GM19240 (cell line): ENCODE results near the gene CCDC88A.
"Not testable (repeated sequence)": the region's sequence is repeated elsewhere in the genome, so short reads cannot be mapped to it uniquely, and the experiment has no call there.

Source experiments
- DNase-seq: peaks from one replicate; pipeline ENCODE4 v3.0.0; 2011; ENCODE audit warnings: low spot score; ENCODE audit not compliant: insufficient read length

CCDC88A gene, protein sequence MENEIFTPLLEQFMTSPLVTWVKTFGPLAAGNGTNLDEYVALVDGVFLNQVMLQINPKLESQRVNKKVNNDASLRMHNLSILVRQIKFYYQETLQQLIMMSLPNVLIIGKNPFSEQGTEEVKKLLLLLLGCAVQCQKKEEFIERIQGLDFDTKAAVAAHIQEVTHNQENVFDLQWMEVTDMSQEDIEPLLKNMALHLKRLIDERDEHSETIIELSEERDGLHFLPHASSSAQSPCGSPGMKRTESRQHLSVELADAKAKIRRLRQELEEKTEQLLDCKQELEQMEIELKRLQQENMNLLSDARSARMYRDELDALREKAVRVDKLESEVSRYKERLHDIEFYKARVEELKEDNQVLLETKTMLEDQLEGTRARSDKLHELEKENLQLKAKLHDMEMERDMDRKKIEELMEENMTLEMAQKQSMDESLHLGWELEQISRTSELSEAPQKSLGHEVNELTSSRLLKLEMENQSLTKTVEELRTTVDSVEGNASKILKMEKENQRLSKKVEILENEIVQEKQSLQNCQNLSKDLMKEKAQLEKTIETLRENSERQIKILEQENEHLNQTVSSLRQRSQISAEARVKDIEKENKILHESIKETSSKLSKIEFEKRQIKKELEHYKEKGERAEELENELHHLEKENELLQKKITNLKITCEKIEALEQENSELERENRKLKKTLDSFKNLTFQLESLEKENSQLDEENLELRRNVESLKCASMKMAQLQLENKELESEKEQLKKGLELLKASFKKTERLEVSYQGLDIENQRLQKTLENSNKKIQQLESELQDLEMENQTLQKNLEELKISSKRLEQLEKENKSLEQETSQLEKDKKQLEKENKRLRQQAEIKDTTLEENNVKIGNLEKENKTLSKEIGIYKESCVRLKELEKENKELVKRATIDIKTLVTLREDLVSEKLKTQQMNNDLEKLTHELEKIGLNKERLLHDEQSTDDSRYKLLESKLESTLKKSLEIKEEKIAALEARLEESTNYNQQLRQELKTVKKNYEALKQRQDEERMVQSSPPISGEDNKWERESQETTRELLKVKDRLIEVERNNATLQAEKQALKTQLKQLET (N-terminal part only)

DNA sequence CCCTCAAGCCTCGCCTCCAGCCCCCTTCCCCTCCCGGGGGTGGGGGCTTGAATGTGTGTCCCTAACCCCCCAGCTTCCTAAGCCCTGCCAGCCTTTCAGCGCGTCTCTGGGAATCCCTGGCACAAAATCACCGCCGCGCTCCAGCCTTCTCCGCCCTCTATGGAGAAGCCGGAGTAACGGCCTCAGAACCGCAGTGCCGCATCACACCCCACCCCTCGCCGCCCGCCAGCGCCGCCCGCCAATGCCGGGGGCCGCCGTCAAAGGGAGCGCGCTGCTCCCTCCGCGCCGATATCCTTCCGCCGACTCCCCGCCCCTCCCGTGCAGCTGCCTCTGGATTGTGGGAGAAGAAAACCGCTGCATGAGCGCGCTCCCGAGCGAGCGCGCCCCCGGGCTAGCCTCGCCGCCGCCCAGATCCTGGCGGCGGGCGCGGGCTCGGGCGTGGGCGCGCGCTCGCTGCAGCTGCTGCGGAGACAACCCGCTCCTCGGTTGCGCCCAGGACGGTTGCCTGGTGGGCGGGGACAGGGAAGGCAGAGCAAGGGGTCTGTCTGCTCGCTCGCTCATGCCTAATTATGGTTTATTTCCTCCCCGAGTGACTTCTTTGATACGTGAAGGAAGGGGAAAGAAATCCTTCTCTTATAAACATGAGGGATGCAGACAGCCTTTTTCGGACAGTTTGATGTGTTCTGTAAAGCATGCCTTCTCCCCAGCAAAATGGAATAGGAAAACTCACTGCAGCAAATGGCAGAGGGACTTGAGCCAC is at the start of gene CCDC88A:
Gene CCDC88A, minus strand, starts transcription at position 178 of the 760 bp plus-strand sequence. CDS start 777 bp downstream, outside the sequence.
- peak; percentile 60 for DNase-seq

DNA sequence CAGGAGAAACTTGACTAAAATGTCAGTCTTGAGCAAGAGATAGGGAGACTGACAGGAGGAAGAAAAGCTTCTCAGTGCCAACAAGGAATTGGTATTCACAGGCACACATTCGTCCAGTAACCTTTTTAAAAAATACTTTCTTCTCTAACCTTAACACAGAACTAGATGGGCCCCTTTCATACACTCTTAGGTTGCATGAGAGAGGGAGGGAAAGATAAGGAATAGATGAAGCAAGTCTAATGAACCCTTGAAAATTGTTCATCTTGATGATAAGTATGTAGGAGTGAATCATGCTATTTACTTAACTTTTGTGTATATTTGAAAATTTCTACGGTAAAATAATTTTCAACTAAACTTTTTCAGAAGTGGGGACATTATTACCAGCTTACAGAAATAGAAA is 42.0 kb upstream of the CCDC88A start:
- DNase-seq: no peak

DNA sequence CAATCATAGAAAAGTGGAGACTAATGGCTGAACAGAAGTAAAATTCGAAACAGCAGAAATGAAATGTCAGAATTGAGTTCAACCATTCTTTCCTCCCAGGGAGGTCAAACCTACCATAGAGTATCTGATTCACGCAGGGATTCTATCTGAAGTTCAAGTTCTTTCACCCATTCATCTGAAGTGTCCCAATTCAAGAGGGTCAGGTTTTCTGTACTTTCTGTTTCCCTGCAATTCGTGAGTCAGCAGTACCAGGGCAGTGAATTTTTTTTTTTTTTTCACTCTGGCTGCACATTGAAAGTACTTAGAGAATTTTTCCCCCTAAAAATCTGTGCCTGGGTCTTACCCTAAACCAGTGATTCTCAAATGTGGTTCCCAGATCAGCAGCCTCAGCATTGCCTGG is 40.9 kb upstream of the CCDC88A start:
- DNase-seq: no peak

DNA sequence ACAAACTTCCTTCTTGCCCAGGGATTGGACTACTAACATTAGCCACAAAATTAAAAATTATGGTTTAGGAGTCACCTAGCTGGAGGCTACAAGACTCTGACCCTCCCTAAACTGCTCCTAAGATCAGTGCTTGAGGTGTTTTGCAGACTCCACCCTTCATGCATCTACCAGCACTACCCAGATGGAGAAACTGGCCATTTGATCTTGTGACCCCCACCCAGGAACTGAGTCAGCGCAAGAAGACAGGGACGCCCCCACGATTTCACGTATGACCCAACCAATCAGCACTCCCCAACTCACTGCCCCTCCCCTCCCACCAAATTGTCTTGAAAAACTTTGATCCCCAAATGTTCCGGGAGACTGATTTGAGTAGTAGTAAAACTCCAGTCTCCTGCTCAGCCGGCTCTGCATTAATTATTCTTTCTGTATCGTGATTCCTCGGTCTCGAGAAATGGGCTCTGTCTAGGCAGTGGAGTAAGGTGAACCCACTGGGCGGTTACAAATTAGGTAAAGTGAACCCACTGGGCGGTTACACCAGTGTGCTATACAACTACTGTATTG is 40.1 kb upstream of the CCDC88A start:
- DNase-seq: no peak

DNA sequence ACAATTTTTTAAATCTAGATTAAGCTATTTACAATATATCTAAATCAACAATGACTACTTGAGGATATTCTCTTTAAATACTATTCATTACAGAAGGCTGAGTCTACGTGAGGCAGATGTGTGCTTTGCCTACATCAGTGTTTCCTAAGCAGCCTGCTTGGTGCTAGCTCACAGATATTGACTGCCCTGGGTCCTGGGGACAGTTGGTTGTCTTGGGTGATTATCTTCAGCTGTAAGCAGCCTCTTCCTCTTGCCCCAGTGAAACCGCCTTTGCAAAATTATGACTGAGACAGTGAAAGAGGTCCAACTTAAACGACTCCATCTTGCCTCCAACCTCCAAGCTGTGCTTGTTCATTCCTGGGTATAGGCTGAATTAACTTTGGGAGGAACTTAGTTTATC is 39.6 kb upstream of the CCDC88A start:
- no peak for DNase-seq

DNA sequence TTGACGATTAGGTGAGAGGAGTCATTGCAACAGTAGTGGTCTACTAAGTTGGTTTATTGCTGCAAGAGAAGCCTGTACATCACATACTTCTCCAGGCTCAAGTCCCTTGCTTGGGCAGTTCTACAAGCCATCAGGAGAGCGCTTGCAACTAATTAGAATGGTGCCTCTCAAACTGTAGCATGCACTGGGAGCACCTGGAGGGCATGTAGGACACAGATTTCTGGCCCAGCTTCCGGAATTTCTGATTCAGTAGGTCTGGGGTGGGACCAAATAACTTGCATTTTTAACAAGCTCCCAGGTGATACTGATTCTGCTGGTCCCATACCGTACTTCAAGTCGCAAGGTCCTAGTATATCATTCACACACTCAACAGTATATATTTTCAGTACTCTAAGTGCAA is 34.5 kb upstream of the CCDC88A start:
- DNase-seq: no peak

DNA sequence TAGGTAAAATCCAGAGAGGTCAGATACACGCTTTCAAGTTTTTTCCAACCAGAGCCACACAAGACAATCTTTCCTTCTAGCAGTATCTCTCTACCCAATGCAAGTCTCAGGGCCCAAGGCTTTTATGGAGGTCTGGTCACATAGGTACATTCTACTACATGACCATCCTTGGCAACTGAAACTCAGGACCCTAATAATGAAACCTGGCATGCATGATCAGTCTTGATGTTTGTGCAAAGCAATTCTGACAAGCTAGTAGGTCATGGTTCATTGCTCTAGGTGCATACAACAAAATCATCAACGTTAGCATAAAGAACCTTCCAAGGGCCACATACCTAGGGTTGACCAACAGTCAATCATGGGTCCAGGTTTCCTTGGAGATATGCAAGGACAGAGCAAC is 33.2 kb upstream of the CCDC88A start:
- no peak for DNase-seq

DNA sequence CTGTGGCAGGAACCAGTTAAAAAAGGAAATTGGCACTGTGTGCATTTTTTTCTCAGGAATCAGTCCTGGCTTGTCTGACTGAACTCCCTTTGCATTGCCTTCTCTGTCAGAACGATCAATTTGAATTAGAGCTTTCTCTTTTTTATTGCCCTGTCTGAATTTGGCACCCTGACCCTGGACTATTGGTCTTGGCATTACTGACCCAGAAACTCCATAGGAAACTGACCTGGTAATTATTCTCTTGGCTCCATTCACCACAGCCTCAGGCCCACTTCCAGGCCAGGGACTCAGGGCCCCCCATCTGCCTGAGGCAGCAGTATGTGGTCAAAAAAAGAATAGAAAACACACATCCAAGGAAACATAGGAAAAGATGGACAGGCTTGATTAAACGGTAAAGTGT is 32.0 kb upstream of the CCDC88A start:
- DNase-seq: no peak

DNA sequence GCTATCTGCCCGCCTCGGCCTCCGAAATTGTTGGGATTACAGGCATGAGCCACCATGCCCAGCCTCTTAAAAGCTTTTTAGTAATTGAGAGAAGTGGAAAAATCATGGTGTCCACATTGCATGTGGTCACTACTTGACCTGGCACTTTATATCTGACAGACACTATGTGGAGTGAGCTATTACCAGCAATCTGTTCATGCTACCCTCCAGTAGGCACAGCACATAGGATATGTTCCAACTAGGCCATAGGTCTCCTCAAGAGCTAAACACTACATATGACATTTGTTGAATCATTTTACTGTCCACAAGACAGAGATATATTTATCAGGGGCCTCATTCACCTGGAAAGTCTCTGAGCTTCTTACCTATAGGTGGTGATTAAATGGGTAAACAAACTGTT is 30.4 kb upstream of the CCDC88A start:
- not testable (repeated sequence) for DNase-seq

DNA sequence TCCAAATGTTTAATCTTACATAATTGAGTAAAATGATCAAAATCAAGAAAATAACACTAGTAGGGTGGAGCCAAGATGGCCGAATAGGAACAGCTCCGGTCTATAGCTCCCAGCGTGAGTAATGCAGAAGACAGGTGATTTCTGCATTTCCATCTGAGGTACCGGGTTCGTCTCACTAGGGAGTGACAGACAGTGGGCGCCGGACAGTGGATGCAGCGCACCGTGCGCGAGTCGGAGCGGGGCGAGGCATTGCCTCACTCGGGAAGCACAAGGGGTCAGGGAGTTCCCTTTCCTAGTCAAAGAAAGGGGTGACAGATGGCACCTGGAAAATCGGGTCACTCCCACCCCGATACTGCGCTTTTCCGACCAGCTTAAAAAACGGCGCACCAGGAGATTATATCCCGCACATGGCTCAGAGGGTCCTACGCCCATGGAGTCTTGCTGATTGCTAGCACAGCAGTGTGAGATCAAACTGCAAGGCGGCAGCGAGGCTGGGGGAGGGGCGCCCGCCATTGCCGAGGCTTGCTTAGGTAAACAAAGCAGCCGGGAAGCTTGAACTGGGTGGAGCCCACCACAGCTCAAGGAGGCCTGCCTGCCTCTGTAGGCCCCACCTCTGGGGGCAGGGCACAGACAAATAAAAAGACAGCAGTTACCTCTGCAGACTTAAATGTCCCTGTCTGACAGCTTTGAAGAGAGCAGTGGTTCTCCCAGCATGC is 22.5 kb upstream of the CCDC88A start:
- not testable (repeated sequence) for DNase-seq

DNA sequence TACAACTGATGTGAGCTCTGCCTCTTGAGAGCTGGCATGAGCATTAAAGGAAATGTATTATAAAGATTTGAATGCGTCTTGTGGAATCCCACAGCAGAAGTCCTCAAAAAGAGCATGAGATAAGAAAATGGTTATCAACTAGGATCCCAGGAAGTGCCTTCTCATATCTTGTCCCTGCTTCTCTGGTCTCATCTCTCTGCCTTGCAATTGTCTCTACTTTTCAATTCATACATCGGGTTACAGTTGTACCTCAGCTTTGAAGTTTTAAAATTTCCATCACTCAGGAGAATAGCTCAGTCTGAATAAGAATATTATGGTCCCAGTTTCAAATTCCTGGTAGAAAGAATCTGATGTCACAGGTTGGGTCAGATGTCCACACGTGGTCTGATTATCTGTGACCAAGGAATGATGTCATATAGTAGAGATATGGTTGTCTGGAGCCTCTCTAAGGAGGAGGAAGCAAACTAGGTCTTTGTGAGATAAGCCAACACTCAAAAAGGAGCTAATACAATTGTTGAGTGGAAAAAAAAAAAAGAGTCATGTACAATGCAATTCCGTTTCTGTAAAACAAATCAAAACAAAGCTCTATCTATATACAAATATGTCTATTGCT is 21.7 kb upstream of the CCDC88A start:
- no peak for DNase-seq

DNA sequence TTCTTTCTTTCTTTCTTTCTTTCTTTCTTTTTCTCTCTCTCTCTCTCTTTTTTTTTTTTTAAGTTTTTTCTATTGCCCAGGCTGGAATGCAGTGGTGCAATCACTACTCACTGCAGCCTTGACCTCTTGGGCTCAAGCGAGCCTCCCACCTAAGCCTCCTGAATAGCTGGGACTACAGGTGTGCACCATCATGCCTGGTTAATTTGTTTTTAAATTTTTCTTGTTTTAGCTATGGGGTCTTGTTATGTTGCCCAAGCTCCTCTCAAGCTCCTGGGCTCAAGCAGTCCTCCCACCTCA is 19.4 kb upstream of the CCDC88A start:
- no peak for DNase-seq

DNA sequence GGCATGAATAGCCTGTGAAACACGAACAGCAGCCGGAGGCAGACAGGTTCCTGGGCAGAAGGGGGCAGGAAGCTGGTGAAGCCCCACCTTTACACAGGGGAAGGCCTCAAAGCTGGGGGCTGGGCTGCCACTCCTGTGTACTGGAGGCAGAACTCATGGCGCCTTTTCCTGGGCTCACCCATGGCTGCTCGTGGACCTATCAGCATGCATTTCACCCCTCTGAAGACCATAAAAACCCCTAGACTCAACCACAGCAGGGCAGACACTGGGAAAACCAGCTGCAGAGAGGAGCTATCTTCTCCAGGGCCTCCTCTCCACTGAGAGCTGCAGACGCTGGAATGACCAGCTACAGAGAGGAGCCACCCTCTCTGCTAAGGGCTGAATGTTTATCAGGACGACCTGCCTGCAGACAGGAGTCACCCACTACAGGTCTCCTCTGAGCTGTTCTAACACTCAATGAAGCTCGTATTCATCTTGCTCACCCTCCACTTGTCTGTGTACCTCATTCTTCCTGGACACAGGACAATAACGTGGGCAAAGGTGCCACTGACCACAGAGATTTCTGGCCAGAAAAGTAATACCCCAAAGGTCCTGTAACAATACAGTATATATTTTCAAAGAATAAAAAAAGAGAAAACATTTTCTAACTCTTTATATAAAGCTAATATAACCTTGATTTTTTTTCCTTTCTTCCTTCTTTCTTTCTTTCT is 18.9 kb upstream of the CCDC88A start:
- DNase-seq: no peak

DNA sequence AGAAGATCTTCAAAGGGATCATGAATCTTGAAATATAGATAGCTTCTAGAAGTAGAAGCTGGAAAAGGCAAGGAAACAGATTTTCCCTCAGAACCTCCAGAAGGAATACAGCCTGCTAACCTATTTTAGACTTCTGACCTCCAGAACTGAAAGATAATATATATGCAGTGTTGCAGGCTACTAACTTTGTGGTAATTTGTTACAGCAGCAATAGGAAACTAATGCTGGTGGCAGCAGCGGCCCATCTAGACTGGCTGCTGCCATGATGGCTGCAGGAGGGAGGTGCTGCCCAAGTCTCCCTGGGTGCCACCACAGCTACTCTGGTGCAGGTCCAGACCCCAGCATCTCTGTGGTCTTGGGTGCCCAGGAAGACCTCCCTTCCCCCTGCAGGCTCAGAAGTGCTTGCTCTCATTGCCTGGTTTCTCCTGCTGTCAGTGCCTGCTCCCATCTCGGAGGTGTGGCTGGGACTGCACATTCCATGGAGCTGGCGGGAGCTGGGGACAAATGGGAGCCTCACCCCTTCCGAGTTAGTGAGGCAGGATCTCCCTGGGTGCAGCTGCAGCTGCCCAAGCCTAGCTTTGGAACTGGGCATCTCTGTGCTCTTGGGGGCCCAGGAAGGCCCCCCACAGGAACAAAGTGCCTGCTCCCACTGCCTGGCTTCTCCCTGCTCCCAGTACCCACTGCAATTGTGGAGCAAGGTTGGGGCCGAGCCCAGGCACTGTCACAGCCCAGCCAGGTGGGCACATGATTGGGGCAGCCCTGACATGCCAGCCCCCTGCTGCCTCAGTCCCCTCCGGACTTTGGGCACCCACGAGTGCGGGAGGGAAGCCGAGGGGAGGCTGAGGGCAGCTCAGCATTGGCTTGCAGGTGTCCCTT is 18.1 kb upstream of the CCDC88A start:
- no peak for DNase-seq

DNA sequence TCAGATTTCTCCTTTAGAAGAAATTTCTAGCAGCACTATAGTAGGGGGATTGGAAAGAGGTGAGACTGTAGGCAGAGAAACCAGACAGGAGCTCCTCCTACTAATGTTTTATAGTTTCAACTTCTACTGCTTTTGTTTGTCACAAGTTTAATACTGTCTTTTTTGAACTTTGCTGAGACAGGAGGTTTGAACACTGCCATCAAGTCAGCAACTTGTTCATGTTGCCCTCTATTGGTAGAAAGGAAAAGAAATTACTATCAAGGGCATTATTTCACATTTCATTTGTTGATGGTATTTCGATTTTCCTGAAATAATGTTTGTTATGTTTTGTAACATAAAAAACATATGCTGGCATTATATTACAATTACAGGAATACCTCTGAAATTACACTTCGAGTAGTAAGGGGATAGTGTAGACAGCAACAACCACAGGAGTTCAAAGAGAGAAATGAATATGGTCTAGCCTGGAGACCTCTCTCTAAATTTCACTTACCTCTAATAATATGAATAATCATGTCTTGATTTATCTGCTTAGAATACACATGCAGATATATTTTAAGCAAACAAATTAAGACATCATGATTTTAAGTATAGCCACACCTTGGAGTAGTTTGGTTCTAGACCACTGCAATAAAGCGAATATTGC is 12.4 kb upstream of the CCDC88A start:
- DNase-seq: peak; percentile 18

DNA sequence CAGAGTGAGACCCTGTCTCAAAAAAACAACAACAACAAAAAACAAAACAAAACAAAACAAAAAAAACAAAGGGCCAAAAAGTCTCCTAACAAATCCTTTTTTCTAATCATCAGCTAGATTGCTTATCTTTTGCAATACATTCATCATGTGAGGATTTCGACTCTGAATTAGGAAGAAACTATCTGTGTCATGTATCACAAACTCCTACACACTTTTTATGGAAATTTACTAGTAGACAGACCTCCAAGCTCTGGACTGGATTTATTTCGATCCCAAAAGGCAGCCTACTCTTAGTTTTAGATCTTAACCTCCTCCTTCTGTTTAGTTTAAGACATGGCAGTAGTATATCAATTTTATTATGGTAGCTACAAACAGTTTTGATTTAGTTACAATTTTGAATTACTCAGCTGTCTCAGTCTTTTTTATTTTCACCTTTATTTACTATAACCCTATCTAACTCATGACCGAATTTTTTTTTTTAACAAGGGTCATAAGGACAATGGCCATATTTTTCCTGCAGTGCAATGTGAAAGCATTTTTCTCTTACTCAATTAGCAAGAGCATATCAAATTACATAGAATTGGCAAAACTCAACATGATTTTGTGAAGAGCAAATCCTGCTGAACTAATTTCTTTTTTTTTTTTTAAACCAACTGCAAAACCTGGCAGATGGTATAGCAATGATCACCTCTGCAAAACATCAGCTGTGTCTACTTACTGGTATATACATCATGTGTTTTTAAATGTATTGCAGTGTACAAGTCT is 10.7 kb upstream of the CCDC88A start:
- no peak for DNase-seq

DNA sequence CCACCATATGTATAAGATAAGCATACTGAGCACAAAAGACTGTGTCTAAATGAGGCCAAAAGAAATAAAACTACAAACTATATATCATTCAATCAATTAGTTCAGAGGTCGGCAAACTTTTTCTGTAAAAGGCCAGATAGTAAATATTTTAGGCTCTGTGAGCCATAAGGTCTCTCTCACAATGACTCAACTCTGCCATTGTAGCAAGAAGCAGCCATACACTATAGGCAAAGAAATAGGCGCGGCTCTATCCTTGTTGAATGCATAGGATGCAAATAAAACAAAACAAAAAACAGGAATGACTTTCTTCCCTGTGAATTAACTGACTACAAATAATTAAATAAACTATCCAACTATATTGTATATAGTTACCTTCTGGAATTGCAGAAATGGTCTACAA is 8.6 kb upstream of the CCDC88A start:
- DNase-seq: no peak
